HG03469 (cell line): Measurements from ENCODE around the gene VAMP8.
"Not testable (repeated sequence)": the region's sequence is repeated elsewhere in the genome, so short reads cannot be mapped to it uniquely, and the experiment has no call there.

Source experiments
- ATAC-seq: cut with Tn5 transposase; IDR thresholded peaks from one replicate; pipeline ENCODE4 v1.9.1; 2021; ENCODE audit warnings: mild to moderate bottlenecking, moderate library complexity, moderate number of reproducible peaks; ENCODE audit not compliant: unreplicated experiment

VAMP8 gene

DNA sequence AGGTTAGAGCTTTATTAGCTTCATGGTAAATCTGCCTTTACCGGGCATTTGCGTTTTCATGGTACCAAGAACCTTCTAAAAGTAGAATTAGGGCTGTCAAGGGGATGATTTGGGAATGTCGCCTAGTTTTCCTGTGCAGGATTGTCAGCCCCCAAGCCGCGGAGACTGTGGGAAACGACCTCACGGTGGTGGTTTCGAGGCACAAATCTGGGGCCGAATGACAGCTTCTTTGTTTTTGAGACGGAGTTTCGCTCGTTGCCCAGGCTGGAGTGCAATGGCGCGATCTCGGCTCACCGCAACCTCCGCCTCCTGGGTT, 38.0 kb downstream of the VAMP8 start:
- ATAC-seq: no peak

- ATAC-seq: not testable (repeated sequence)
Observed at GRCh38 chr2:85617723-85618122, 40.3 kb downstream of the VAMP8 start.

GRCh38 chr2:85619617-85620016, 42.2 kb downstream of the VAMP8 start:
- ATAC-seq: no peak

GRCh38 chr2:85621338-85621737, 44.0 kb downstream of the VAMP8 start:
- ATAC-seq: no peak

DNA sequence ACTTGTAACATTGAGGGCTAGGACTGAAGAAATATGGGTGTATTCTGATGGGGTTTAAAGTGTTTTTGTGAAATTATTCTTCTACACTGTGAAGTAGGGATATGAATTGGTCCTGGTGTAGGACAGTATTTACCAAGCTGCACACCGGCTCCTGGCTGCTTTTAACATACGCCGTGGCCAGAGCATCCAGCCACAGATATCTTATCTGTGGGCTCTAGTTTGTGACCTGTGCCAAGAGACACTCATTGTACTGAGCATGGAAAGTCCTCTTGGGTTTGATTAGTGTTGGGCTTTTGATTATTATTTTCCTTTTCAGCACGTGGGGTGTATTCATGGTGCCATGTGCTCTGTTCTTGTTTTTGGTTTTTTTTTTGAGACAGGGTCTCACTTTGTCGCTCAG, 46.6 kb downstream of the VAMP8 start:
- ATAC-seq: no peak

- peak; percentile 58 for ATAC-seq
Observed at GRCh38 chr2:85628658-85629057, 51.3 kb downstream of the VAMP8 start.

- no peak for ATAC-seq
Observed at GRCh38 chr2:85631316-85631715, 53.9 kb downstream of the VAMP8 start.
